Measurements from ENCODE around the gene KCNK7.

GRCh38 chr11:65611758-65612603 is 16.4 kb upstream of the KCNK7 start:
- TF ChIP-seq, protein P1, sequence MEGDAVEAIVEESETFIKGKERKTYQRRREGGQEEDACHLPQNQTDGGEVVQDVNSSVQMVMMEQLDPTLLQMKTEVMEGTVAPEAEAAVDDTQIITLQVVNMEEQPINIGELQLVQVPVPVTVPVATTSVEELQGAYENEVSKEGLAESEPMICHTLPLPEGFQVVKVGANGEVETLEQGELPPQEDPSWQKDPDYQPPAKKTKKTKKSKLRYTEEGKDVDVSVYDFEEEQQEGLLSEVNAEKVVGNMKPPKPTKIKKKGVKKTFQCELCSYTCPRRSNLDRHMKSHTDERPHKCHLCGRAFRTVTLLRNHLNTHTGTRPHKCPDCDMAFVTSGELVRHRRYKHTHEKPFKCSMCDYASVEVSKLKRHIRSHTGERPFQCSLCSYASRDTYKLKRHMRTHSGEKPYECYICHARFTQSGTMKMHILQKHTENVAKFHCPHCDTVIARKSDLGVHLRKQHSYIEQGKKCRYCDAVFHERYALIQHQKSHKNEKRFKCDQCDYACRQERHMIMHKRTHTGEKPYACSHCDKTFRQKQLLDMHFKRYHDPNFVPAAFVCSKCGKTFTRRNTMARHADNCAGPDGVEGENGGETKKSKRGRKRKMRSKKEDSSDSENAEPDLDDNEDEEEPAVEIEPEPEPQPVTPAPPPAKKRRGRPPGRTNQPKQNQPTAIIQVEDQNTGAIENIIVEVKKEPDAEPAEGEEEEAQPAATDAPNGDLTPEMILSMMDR (IDR thresholded peaks at IDR 0.05; ENCODE audit: extremely low read depth in 1 of 2, insufficient read depth in 1 of 2, low read depth in 1 of 2, low read length in 2 of 2), result no peak
- TF ChIP-seq POLR2AphosphoS5 (IDR thresholded peaks at IDR 0.05; ENCODE audit: insufficient read depth, low read depth, low read length) (no peak), POLR2A (IDR thresholded peaks at IDR 0.05; ENCODE audit: low read depth, low read length) (peak; percentile 72)

Data from endothelial cell of umbilical vein (primary cell).